Stomach (tissue), 4 donors: ENCODE results near the gene CNOT9.

Experiments used
- CTCF ChIP-seq, 7 experiments: fragments of 450-650 bp in 4 of 7; fragments of 200-600 bp in 3 of 7; sonication (generic) in 3 of 7; IDR thresholded peaks; one replicate each; pipeline ENCODE4 v1.5.1; 2016 to 2019; ENCODE audit warnings: antibody characterized with exemption in 7 of 7, control low read depth in 2 of 7, mild to moderate bottlenecking in 1 of 7
- POLR2A ChIP-seq, 4 donors: fragments of 450-650 bp; IDR thresholded peaks; one replicate each; pipeline ENCODE4 v1.6.1; 2016; ENCODE audit warnings: antibody characterized with exemption in 4 of 4, control low read depth in 2 of 4, mild to moderate bottlenecking in 1 of 4, moderate library complexity in 1 of 4

DNA sequence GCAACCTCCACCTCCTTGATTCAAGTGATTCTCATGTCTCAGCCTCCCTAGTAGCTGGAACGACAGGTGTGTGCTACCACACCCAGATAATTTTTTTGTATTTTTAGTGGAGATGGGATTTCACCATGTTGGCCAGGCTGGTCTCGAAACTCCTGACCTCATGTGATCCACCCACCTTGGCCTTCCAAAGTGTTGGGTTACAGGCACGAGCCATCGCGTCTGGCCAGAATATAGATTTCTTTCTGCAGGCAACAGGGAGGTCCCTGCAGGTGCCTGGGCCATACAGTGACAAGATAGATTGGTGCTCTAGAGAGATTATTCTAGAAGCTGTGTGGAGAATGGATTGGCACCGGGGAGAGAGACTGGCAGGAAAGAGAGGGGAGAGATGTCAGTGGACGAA lies 52.4 kb downstream of the CNOT9 start:
- TF ChIP-seq POLR2A (IDR thresholded peaks at IDR 0.05) (no peak), CTCF (IDR thresholded peaks at IDR 0.05) (no peak)
